ENCODE measurements around the gene SFN. TPM values are rescaled to one million over a fixed set of nuclear protein-coding genes. Genes with fewer than 3 reads are reported as not detected.

Gene SFN
- total and polyA plus RNA-seq, 2 of the 13 experiments (the other 11 are each of a cell fraction or from before 2014, with no cell fraction given) = 4.3 to 5.6 TPM

DNA sequence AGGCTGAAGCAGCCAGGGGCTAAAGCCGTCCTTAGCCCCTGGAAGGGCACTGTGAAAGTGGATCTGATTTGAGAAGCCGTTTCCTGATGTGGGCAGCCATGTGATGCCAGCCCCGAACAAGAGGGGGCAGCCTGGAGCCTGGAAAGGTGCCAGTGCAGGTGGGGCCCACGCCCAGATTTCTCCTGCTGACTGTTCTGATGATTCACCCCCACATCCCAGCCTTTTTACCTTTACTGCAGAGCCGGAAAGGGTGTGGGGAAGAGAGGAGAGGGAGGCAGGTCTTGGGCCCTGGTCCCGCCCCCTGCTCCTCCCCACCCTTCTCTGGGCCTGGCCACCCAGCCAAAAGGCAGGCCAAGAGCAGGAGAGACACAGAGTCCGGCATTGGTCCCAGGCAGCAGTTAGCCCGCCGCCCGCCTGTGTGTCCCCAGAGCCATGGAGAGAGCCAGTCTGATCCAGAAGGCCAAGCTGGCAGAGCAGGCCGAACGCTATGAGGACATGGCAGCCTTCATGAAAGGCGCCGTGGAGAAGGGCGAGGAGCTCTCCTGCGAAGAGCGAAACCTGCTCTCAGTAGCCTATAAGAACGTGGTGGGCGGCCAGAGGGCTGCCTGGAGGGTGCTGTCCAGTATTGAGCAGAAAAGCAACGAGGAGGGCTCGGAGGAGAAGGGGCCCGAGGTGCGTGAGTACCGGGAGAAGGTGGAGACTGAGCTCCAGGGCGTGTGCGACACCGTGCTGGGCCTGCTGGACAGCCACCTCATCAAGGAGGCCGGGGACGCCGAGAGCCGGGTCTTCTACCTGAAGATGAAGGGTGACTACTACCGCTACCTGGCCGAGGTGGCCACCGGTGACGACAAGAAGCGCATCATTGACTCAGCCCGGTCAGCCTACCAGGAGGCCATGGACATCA is at the start of gene SFN (continued):
- TF ChIP-seq MED8 (CRISPR knock-in tag; IDR thresholded peaks at IDR 0.05; ENCODE audit: insufficient replicate concordance) (no peak), GTF3A (CRISPR knock-in tag; conservative IDR thresholded peaks at IDR 0.05) (no peak), TEF (CRISPR knock-in tag; IDR thresholded peaks at IDR 0.05) (no peak), PRDM15 (CRISPR knock-in tag; IDR thresholded peaks at IDR 0.05) (no peak), RFX1 (IDR thresholded peaks at IDR 0.05) (no peak), PCBP1 (IDR thresholded peaks at IDR 0.05; ENCODE audit: borderline replicate concordance, low read depth, low read length) (no peak), ZNF24 (IDR thresholded peaks at IDR 0.05) (no peak), ZNF331 (CRISPR knock-in tag; IDR thresholded peaks at IDR 0.05) (no peak), SMARCC2 (IDR thresholded peaks at IDR 0.05) (no peak), ATF2 (CRISPR knock-in tag; IDR thresholded peaks at IDR 0.05) (no peak), KDM4B (CRISPR knock-in tag; IDR thresholded peaks at IDR 0.05) (no peak)
- TF ChIP-seq, protein P1, sequence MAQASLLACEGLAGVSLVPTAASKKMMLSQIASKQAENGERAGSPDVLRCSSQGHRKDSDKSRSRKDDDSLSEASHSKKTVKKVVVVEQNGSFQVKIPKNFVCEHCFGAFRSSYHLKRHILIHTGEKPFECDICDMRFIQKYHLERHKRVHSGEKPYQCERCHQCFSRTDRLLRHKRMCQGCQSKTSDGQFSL (CRISPR knock-in tag; IDR thresholded peaks at IDR 0.05) = no peak
- TF ChIP-seq, protein P2, sequence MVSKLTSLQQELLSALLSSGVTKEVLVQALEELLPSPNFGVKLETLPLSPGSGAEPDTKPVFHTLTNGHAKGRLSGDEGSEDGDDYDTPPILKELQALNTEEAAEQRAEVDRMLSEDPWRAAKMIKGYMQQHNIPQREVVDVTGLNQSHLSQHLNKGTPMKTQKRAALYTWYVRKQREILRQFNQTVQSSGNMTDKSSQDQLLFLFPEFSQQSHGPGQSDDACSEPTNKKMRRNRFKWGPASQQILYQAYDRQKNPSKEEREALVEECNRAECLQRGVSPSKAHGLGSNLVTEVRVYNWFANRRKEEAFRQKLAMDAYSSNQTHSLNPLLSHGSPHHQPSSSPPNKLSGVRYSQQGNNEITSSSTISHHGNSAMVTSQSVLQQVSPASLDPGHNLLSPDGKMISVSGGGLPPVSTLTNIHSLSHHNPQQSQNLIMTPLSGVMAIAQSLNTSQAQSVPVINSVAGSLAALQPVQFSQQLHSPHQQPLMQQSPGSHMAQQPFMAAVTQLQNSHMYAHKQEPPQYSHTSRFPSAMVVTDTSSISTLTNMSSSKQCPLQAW (CRISPR knock-in tag; IDR thresholded peaks at IDR 0.05) = no peak
- TF ChIP-seq, protein P3, sequence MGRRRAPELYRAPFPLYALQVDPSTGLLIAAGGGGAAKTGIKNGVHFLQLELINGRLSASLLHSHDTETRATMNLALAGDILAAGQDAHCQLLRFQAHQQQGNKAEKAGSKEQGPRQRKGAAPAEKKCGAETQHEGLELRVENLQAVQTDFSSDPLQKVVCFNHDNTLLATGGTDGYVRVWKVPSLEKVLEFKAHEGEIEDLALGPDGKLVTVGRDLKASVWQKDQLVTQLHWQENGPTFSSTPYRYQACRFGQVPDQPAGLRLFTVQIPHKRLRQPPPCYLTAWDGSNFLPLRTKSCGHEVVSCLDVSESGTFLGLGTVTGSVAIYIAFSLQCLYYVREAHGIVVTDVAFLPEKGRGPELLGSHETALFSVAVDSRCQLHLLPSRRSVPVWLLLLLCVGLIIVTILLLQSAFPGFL (CRISPR knock-in tag; IDR thresholded peaks at IDR 0.05) = no peak
- TF ChIP-seq, protein P4, sequence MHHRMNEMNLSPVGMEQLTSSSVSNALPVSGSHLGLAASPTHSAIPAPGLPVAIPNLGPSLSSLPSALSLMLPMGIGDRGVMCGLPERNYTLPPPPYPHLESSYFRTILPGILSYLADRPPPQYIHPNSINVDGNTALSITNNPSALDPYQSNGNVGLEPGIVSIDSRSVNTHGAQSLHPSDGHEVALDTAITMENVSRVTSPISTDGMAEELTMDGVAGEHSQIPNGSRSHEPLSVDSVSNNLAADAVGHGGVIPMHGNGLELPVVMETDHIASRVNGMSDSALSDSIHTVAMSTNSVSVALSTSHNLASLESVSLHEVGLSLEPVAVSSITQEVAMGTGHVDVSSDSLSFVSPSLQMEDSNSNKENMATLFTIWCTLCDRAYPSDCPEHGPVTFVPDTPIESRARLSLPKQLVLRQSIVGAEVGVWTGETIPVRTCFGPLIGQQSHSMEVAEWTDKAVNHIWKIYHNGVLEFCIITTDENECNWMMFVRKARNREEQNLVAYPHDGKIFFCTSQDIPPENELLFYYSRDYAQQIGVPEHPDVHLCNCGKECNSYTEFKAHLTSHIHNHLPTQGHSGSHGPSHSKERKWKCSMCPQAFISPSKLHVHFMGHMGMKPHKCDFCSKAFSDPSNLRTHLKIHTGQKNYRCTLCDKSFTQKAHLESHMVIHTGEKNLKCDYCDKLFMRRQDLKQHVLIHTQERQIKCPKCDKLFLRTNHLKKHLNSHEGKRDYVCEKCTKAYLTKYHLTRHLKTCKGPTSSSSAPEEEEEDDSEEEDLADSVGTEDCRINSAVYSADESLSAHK (CRISPR knock-in tag; IDR thresholded peaks at IDR 0.05; ENCODE audit: borderline replicate concordance) = no peak

Data from HepG2 (cell line).